Glutamatergic neuron (in vitro differentiated cells): ENCODE data around the gene OSBPL1A. TPM values are rescaled to one million over a fixed set of nuclear protein-coding genes. Genes with fewer than 3 reads are reported as not detected.

Source experiments
- DNase-seq: peaks from one replicate; pipeline ENCODE4 v3.0.0; 2022
- H3K27ac Mint-ChIP-seq: one replicate; pipeline ENCODE4 v1.8.0; 2020; ENCODE audit warnings: mild to moderate bottlenecking, mixed read lengths, inconsistent platforms; ENCODE audit not compliant: unreplicated experiment
- H3K27me3 Mint-ChIP-seq: one replicate; pipeline ENCODE4 v1.8.0; 2020; ENCODE audit warnings: mild to moderate bottlenecking, moderate library complexity, mixed read lengths, inconsistent platforms; ENCODE audit not compliant: unreplicated experiment
- H3K36me3 Mint-ChIP-seq: one replicate; pipeline ENCODE4 v1.8.0; 2020; ENCODE audit warnings: mild to moderate bottlenecking, mixed read lengths, inconsistent platforms; ENCODE audit not compliant: unreplicated experiment
- H3K4me1 Mint-ChIP-seq: one replicate; pipeline ENCODE4 v1.8.0; 2020; ENCODE audit warnings: mild to moderate bottlenecking, low read depth, mixed read lengths, inconsistent platforms; ENCODE audit not compliant: unreplicated experiment
- H3K4me3 Mint-ChIP-seq: one replicate; pipeline ENCODE4 v1.8.0; 2020; ENCODE audit warnings: mild to moderate bottlenecking, mixed read lengths, inconsistent platforms; ENCODE audit not compliant: unreplicated experiment
- H3K9me3 Mint-ChIP-seq: one replicate; pipeline ENCODE4 v1.8.0; 2020; ENCODE audit warnings: mild to moderate bottlenecking, moderate library complexity, mixed read lengths, inconsistent platforms; ENCODE audit not compliant: unreplicated experiment
- long read RNA-seq: library from polyadenylated mRNA; unstranded; transcript quantifications from one replicate; pipeline ENCODE4 v2.0.0, GENCODE V29; 2020; ENCODE audit not compliant: unreplicated experiment
- total RNA-seq: library from RNA; stranded (reverse); fragmentation: NEBNext Ultra II Directional; extraction: Animal tissue kit (Norgen Biotek cat#: 25700); gene quantifications from one replicate; pipeline ENCODE4 v1.2.1, GENCODE V29; 2021; ENCODE audit not compliant: unreplicated experiment
- TF ChIP-seq, protein P1 (sequence below): fragments of 200-600 bp; sonication (generic); IDR thresholded peaks from one replicate; pipeline ENCODE4 v1.5.0; 2021; ENCODE audit not compliant: partially characterized antibody, unreplicated experiment

The OSBPL1A gene
- total RNA-seq: 27.5 TPM
- long read RNA-seq, full-length matches to known transcripts: 5 of 12 reads
- long read RNA-seq, partial matches to known transcripts: 2 of 12 reads
- long read RNA-seq, other reads (novel, unspliced or antisense): 5 of 12 reads

DNA sequence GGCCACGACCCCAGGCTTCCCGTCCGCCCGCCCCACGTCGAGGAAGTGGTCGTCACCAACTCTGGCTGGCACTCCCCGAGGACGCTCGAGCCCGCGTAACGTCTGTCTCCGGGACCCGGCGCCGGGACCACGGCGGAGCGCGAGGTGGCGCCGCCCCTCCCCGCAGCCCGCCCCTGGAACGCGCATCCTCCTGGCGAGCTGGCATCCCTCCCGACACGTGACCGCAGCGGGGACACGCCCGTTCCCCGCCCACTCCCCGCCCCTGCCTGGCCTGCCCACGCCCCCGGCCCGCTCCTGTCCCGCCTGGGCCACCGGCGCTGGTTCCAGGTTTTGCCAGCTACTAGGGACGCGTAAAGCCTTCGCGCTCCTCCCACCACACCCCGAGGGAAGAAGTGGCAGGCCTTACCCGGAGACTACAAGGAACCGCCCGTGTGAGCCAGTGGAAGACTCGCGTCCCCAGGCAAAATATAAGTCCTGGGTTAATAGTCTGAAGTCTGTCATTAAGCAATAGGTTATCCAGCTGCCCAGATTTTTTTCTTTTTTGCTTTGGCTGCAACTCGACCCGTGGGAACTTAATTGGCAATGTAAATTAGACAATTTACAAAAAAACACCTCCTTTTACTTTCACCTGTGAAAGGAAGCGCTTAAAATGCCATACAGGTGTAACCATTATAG lies at the start of gene OSBPL1A:
OSBPL1A (minus strand) TSS at position 131 of the 675 bp plus-strand sequence. CDS start 20,291 bp downstream, outside the sequence.
- Mint-ChIP-seq H3K4me3 (peak within 1 kb of the TSS; percentile 93), H3K27ac (peak within 1 kb of the TSS; percentile 82), H3K36me3 (no peaks in the 10 kb centered on the region), H3K4me1 (peaks cover 4% of the 10 kb centered on the region), H3K9me3 (peaks cover 2% of the 10 kb centered on the region), H3K27me3 (no peaks in the 10 kb centered on the region)
- peak; percentile 98 for DNase-seq
- TF ChIP-seq, protein P1, sequence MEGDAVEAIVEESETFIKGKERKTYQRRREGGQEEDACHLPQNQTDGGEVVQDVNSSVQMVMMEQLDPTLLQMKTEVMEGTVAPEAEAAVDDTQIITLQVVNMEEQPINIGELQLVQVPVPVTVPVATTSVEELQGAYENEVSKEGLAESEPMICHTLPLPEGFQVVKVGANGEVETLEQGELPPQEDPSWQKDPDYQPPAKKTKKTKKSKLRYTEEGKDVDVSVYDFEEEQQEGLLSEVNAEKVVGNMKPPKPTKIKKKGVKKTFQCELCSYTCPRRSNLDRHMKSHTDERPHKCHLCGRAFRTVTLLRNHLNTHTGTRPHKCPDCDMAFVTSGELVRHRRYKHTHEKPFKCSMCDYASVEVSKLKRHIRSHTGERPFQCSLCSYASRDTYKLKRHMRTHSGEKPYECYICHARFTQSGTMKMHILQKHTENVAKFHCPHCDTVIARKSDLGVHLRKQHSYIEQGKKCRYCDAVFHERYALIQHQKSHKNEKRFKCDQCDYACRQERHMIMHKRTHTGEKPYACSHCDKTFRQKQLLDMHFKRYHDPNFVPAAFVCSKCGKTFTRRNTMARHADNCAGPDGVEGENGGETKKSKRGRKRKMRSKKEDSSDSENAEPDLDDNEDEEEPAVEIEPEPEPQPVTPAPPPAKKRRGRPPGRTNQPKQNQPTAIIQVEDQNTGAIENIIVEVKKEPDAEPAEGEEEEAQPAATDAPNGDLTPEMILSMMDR: no peak

DNA sequence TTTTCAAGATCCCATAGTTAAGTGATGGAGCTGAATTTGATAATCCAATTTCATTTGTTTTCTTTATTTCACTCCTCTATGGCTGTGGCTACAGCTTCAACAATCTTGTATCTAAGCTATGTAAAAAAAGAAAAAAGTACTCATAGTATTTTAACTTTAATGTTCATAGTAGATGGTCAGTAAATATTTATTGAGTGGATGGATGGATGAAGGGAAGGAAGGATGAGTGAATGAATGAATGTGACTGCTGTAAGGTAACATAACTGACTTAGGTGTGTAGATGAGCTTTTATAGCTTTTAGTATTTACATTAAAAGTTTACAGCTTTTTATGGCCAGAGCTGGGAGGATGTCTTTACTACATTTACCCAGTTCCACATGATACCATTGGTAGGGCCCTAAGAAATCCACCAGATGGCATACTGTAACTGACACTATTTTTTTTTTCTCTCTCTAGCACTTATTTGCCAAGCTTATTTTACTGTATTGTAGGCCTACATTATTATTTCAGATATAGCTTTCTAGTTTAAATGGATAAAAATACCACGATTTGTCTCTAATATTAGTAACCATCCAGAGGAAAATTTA lies 49.4 kb upstream of the OSBPL1A start:
- TF ChIP-seq, protein P1: no peak
- Mint-ChIP-seq H3K36me3 (no peaks in the 10 kb centered on the region), H3K27me3 (no peaks in the 10 kb centered on the region), H3K4me3 (no peak overlapping the region), H3K9me3 (no peaks in the 10 kb centered on the region), H3K4me1 (no peaks in the 10 kb centered on the region), H3K27ac (no peak overlapping the region)
- no peak for DNase-seq

DNA sequence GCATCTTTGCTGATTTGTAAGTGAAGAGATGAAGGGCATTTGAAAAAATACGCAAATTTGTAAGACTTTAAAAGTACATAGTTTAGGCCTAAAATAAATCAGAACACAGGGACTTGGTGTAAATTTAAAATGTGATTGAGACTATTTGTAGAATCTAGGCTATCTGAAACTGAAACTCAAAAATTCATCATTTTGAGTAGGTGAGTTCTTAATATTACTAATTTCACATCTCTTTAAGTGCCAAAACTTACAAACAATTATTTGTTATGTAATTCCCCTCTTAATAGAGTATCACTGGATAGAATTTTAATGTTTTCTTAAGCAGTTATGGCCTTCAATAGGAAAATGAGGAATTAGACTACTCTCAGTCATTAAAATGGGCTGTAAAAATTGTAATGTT lies 48.8 kb upstream of the OSBPL1A start:
- DNase-seq: no peak
- Mint-ChIP-seq H3K27ac (no peak overlapping the region), H3K4me3 (no peak overlapping the region), H3K4me1 (no peaks in the 10 kb centered on the region), H3K9me3 (no peaks in the 10 kb centered on the region), H3K36me3 (no peaks in the 10 kb centered on the region), H3K27me3 (no peaks in the 10 kb centered on the region)
- TF ChIP-seq, protein P1: no peak

DNA sequence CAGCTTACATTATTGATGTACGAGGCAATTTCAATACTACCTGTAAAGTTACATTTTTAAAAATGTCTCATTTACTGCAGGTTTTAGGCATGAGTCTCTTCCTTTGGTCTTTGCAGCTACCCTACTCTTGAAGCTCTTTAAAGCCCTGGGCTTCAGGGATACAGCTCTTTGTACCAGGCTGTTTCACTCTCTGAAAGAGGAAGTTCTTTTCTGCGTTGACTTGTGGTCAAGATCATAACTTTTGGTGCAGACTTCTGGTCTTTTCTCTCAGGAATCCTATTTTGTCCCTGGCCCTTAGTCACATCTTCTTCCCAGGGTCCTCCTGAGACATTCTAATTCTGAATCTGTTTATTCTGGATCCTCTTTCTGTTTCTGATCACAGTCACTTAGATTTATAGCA lies 46.2 kb upstream of the OSBPL1A start:
- Mint-ChIP-seq H3K27me3 (no peaks in the 10 kb centered on the region), H3K4me1 (no peaks in the 10 kb centered on the region), H3K9me3 (no peaks in the 10 kb centered on the region), H3K4me3 (no peak overlapping the region), H3K27ac (no peak overlapping the region), H3K36me3 (no peaks in the 10 kb centered on the region)
- no peak for DNase-seq
- TF ChIP-seq, protein P1: no peak

- no peaks in the 10 kb centered on the region for H3K4me1 Mint-ChIP-seq
- no peaks in the 10 kb centered on the region for H3K36me3 Mint-ChIP-seq
- no peak for DNase-seq
- TF ChIP-seq, protein P1: no peak
- peaks cover 2% of the 10 kb centered on the region for H3K27me3 Mint-ChIP-seq
- H3K9me3 Mint-ChIP-seq: no peaks in the 10 kb centered on the region
- no peak overlapping the region for H3K4me3 Mint-ChIP-seq
- no peak overlapping the region for H3K27ac Mint-ChIP-seq
Measured at GRCh38 chr18:24436939-24437338, 39.3 kb upstream of the OSBPL1A start.
